ENCODE measurements around the gene ARHGEF17. TPM values are rescaled to one million over a fixed set of nuclear protein-coding genes. Genes with fewer than 3 reads are reported as not detected.
A peak's percentile ranks its signal among the peaks of the same experiment; 100 is the strongest.

Gene ARHGEF17
- total RNA-seq, 1 donor from 2014 or later = 56.5 TPM

DNA sequence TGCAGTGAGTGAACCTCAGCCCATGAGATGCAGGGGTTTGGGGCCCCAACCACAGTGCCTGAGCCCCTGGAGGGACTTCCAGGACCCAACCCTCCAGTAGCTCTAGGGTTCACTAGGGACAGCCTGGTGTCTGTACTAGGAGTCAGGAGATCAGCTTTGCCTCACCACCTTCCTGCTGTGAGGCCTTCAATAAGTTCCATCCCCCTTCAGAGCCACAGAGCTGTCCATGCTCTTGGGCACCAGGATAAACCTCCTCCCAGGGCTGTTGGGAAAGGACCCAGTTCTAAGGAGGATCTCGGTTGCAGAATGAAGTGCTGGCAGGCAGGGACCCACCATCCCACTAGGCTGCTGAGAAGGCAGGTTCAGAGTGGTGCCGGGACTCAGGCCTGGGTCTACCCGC, 9.7 kb downstream of the ARHGEF17 start:
- H3K27ac ChIP-seq = peak overlapping the region; percentile 79
- ATAC-seq (peak in 1 of 2 donors; percentile 1), DNase-seq (no peak)
- H3K27me3 ChIP-seq (ENCODE audit: low read depth) = no peaks in the 10 kb centered on the region
- intact Hi-C loops (cut with DNase I) = no loop called here
- H3K4me3 ChIP-seq = peak overlapping the region; percentile 0
- H3K4me1 ChIP-seq = peaks cover 100% of the 10 kb centered on the region
- no peak for TF ChIP-seq CTCF (IDR thresholded peaks at IDR 0.05)
- H3K9me3 ChIP-seq = no peaks in the 10 kb centered on the region
- no peaks in the 10 kb centered on the region for H3K36me3 ChIP-seq

DNA sequence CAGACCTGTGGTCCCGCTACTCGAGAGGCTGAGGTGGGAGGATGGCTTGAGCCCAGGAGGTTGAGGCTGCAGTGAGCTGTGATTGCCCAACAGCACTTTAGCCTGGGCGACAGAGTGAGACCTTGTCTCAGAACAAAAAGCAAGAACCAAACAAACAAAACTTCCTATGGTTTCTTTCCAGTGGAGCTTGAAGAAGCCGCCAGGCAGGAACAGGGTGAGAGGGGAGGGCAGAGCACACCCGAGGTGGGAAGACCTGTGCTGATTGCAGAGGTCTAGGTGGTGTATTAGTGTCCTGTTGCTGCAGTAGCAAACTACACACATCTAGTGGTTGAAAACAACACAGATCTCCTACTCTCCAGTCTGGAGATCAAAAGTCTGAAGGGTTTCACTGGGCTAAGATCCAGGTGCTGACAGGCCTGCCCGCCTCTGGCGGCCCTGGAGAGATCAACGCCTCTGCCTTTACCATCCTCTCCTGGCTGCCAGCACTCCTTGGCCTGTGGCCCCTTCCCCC, 10.5 kb downstream of the ARHGEF17 start:
- intact Hi-C loops (cut with DNase I) = no loop called here
- H3K36me3 ChIP-seq = no peaks in the 10 kb centered on the region
- peak; percentile 65 to 68 for ATAC-seq
- no peak overlapping the region for H3K4me3 ChIP-seq
- peaks cover 100% of the 10 kb centered on the region for H3K4me1 ChIP-seq
- no peaks in the 10 kb centered on the region for H3K27me3 ChIP-seq (ENCODE audit: low read depth)
- H3K9me3 ChIP-seq = no peaks in the 10 kb centered on the region
- peak overlapping the region; percentile 79 for H3K27ac ChIP-seq
- TF ChIP-seq CTCF (IDR thresholded peaks at IDR 0.05) = no peak
- no peak for DNase-seq

DNA sequence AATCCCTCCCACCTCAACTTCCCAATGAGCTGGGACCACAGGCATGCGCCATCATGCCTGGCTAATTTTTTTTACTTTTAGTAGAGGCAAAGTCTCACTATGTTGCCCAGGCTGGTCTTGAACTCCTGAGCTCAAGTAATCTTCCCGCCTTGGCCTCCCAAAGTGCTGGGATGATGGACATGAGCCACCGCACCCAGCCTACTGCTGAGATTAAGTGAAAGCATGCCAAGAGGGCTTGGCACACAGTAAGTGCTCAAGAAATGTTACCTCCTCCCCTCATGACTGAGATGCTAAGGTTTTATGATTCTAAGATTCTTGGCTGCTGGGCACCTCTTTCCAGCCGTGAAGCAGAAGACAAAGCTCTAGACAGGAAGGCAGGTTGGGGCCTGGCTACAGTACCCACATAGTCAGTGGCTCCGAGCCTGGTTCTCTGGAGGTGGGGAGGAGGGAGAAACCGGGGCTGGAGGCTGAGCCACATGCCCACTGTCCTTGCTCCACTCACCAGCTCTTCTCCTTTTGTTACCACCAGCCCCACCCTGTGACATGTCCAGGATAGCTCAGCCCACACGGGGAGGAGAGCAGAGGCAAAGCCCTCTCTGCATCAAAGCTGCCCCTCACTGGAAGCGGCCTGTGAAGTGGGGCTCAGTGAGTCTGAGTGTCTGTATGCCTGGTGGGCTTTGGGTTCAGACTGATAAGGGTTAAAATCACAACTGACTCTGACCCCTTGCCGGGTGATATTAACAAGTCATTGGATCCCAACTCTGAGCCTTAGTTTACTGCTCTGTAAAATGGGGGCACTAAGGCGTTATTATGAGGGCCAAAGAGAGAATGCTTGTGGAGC, 12.9 kb downstream of the ARHGEF17 start:
- Histone ChIP-seq H3K27me3 (ENCODE audit: low read depth) (no peaks in the 10 kb centered on the region), H3K9me3 (no peaks in the 10 kb centered on the region), H3K27ac (peak overlapping the region; percentile 68), H3K4me1 (peaks cover 100% of the 10 kb centered on the region), H3K4me3 (no peak overlapping the region), H3K36me3 (no peaks in the 10 kb centered on the region)
- intact Hi-C loops (cut with DNase I) = no loop called here
- ATAC-seq = no peak
- DNase-seq = no peak
- TF ChIP-seq CTCF (IDR thresholded peaks at IDR 0.05) = no peak

- Histone ChIP-seq H3K27me3 (ENCODE audit: low read depth) (no peaks in the 10 kb centered on the region), H3K4me1 (peaks cover 92% of the 10 kb centered on the region), H3K4me3 (no peak overlapping the region), H3K36me3 (no peaks in the 10 kb centered on the region), H3K9me3 (no peaks in the 10 kb centered on the region), H3K27ac (peak overlapping the region; percentile 68)
- peak in 1 of 2 donors; percentile 4 for ATAC-seq
- intact Hi-C loops (cut with DNase I) = no loop called here
- DNase-seq = peak; percentile 62
- TF ChIP-seq CTCF (IDR thresholded peaks at IDR 0.05) = no peak
These were observed 13.7 kb downstream of the ARHGEF17 start for GRCh38 chr11:73321604-73322381.

DNA sequence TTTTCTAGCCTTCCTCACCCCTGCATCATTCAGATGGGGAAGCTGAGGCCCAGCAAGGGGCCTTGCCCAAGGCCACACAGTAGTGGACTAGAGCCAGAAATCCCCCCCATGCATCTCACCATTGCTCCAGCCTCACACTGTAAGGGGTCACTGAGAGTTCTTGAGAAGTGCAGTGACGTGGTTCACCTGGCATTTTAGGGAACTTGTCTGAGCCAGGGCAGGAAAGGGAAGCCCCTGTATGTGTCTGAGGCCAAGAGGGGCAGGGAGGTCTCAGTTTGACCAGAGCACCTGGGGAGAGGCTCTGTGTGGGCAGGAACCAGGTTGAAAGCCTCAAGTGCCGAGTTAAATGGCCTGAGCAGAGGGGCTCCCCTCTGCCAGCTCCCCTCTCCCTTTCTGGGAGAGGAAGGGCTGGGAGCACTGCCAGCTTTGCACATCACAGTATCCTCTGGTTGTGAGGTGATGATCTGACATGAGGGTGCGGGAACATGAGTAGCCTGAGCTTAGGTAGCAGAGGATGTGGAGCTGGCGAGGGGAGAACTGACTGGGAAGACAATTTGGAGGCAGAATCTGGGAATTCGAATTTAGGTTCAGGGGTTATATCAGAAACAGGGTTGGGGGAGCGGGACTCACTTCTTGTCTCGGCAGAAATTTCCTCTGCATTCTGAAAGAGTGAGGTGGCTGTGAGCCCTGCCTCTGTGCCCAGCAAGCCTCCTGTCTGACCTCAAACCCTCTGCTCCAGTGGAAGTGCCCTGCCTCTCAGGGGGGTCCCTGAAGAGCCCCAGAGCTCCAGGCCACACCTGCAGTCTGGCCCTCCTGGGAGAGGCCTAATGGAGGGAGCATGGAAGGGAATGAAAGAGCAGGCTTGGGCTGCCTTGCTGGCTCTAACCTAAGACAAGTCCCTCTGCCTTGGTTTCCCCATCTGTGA, 14.6 kb downstream of the ARHGEF17 start:
- intact Hi-C loops (cut with DNase I) = no loop called here
- peaks cover 89% of the 10 kb centered on the region for H3K4me1 ChIP-seq
- no peak for TF ChIP-seq CTCF (IDR thresholded peaks at IDR 0.05)
- H3K4me3 ChIP-seq = no peak overlapping the region
- DNase-seq (no peak), ATAC-seq (no peak)
- H3K9me3 ChIP-seq = no peaks in the 10 kb centered on the region
- no peaks in the 10 kb centered on the region for H3K36me3 ChIP-seq
- H3K27ac ChIP-seq = peak overlapping the region; percentile 68
- H3K27me3 ChIP-seq (ENCODE audit: low read depth) = no peaks in the 10 kb centered on the region
